Esophagus (tissue), 2 donors: ENCODE measurements around the gene CORO7. TPM values are rescaled to one million over a fixed set of nuclear protein-coding genes. Genes with fewer than 3 reads are reported as not detected.

Source experiments
- H3K27ac ChIP-seq, 2 donors: one replicate each; pipeline ENCODE4 v1.5.1; 2013; ENCODE audit warnings: low read depth in 2 of 2, mild to moderate bottlenecking in 2 of 2, inconsistent platforms in 1 of 2, low read length in 1 of 2, moderate library complexity in 1 of 2
- H3K27me3 ChIP-seq, 2 donors: one replicate each; pipeline ENCODE4 v1.6.1; 2013; ENCODE audit warnings: low read length in 2 of 2, control low read depth in 1 of 2, mild to moderate bottlenecking in 1 of 2; ENCODE audit not compliant: insufficient read depth in 2 of 2, control insufficient read depth in 1 of 2
- H3K36me3 ChIP-seq, 2 donors: one replicate each; pipeline ENCODE4 v1.6.1; 2013; ENCODE audit warnings: low read length in 1 of 2; ENCODE audit not compliant: control insufficient read depth in 2 of 2, insufficient read depth in 2 of 2
- H3K4me1 ChIP-seq, 2 donors: one replicate each; pipeline ENCODE4 v1.6.1; 2013; ENCODE audit warnings: low read length in 1 of 2; ENCODE audit not compliant: control insufficient read depth in 2 of 2, insufficient read depth in 2 of 2
- H3K4me3 ChIP-seq, 2 donors: one replicate each; pipeline ENCODE4 v1.5.1; 2013; ENCODE audit warnings: low read length in 2 of 2, mild to moderate bottlenecking in 2 of 2, low read depth in 1 of 2, moderate library complexity in 1 of 2
- H3K9me3 ChIP-seq, 2 donors: one replicate each; pipeline ENCODE4 v1.6.1; 2013; ENCODE audit warnings: mild to moderate bottlenecking in 2 of 2, low read depth in 1 of 2, low read length in 1 of 2, moderate library complexity in 1 of 2; ENCODE audit not compliant: control insufficient read depth in 2 of 2, insufficient read depth in 1 of 2
- WGBS, 2 donors: extraction: QIAGEN DNeasy Blood & Tissue Kit; methylation state at CpG; one replicate each; pipeline ENCODE4 v1.1.7; 2013; 5-methylcytosine and 5-hydroxymethylcytosine counted together
- polyA plus RNA-seq, 2 donors: library from polyadenylated mRNA; stranded (reverse); fragments of 200-250 nt; gene quantifications; one replicate each; pipeline ENCODE4 v1.2.3, GENCODE V29; 2013
- donor health status: healthy with polysubstance abuse.
- donor health status: Bipolar disorder and iron deficiency.

CORO7 gene
- polyA plus RNA-seq, 2 donors: 11.6 to 12.8 TPM

GRCh38 chr16:4386451-4386805 is 30.0 kb downstream of the CORO7 start:
- Histone ChIP-seq H3K36me3 (peaks cover 7 to 42% of the 10 kb centered on the region in 2 donors), H3K27ac (peak overlapping the region in 1 of 2 donors; percentile 39), H3K27me3 (no peaks in the 10 kb centered on the region), H3K4me1 (peaks cover 3 to 6% of the 10 kb centered on the region in 2 donors), H3K9me3 (no peaks in the 10 kb centered on the region), H3K4me3 (no peak overlapping the region)
- WGBS, 2 donors: 67 to 68% methylated on average over 8 of the region's 8 CpGs

- peaks cover 7 to 46% of the 10 kb centered on the region in 2 donors for H3K36me3 ChIP-seq
- WGBS, 2 donors: 78 to 81% methylated on average over 11 of the region's 11 CpGs
- H3K9me3 ChIP-seq: no peaks in the 10 kb centered on the region
- no peak overlapping the region for H3K27ac ChIP-seq
- no peaks in the 10 kb centered on the region for H3K27me3 ChIP-seq
- H3K4me3 ChIP-seq: no peak overlapping the region
- peaks cover 3 to 6% of the 10 kb centered on the region in 2 donors for H3K4me1 ChIP-seq
Measured at GRCh38 chr16:4385789-4386450, 30.5 kb downstream of the CORO7 start.

- no peaks in the 10 kb centered on the region for H3K9me3 ChIP-seq
- WGBS, 2 donors: 80 to 87% methylated on average over 19 to 20 of the region's 20 CpGs
- peaks cover 3 to 8% of the 10 kb centered on the region in 2 donors for H3K4me1 ChIP-seq
- no peaks in the 10 kb centered on the region for H3K27me3 ChIP-seq
- no peak overlapping the region for H3K27ac ChIP-seq
- peaks cover 7 to 47% of the 10 kb centered on the region in 2 donors for H3K36me3 ChIP-seq
- no peak overlapping the region for H3K4me3 ChIP-seq
Measured at GRCh38 chr16:4385066-4385788, 31.2 kb downstream of the CORO7 start.

- no peaks in the 10 kb centered on the region for H3K27me3 ChIP-seq
- peaks cover 3 to 11% of the 10 kb centered on the region in 2 donors for H3K4me1 ChIP-seq
- no peaks in the 10 kb centered on the region for H3K9me3 ChIP-seq
- 68 to 75% methylated on average over 17 to 20 of the region's 20 CpGs for WGBS, 2 donors
- H3K27ac ChIP-seq: peak overlapping the region in 1 of 2 donors; percentile 8
- H3K4me3 ChIP-seq: no peak overlapping the region
- H3K36me3 ChIP-seq: peaks cover 7 to 49% of the 10 kb centered on the region in 2 donors
Measured at GRCh38 chr16:4384509-4384942, 31.9 kb downstream of the CORO7 start.

GRCh38 chr16:4383591-4384444 is 32.6 kb downstream of the CORO7 start:
- Histone ChIP-seq H3K36me3 (peaks cover 7 to 53% of the 10 kb centered on the region in 2 donors), H3K4me3 (no peak overlapping the region), H3K9me3 (no peaks in the 10 kb centered on the region), H3K27ac (peak overlapping the region in 1 of 2 donors; percentile 8), H3K27me3 (no peaks in the 10 kb centered on the region), H3K4me1 (peaks cover 3 to 10% of the 10 kb centered on the region in 2 donors)
- 90 to 91% methylated on average over 12 of the region's 12 CpGs for WGBS, 2 donors

GRCh38 chr16:4382795-4383357 is 33.5 kb downstream of the CORO7 start:
- H3K9me3 ChIP-seq: no peaks in the 10 kb centered on the region
- no peak overlapping the region for H3K27ac ChIP-seq
- no peak overlapping the region for H3K4me3 ChIP-seq
- H3K4me1 ChIP-seq: peaks cover 3 to 14% of the 10 kb centered on the region in 2 donors
- peaks cover 7 to 53% of the 10 kb centered on the region in 2 donors for H3K36me3 ChIP-seq
- WGBS, 2 donors: 80 to 88% methylated on average over 21 of the region's 21 CpGs
- no peaks in the 10 kb centered on the region for H3K27me3 ChIP-seq

GRCh38 chr16:4381935-4382794 is 34.2 kb downstream of the CORO7 start:
- Histone ChIP-seq H3K27me3 (no peaks in the 10 kb centered on the region), H3K9me3 (no peaks in the 10 kb centered on the region), H3K4me1 (peaks cover 1 to 19% of the 10 kb centered on the region in 2 donors), H3K36me3 (peaks cover 7 to 50% of the 10 kb centered on the region in 2 donors), H3K4me3 (no peak overlapping the region), H3K27ac (no peak overlapping the region)
- WGBS, 2 donors: 93 to 94% methylated on average over 55 of the region's 55 CpGs

GRCh38 chr16:4381072-4381934 is 35.1 kb downstream of the CORO7 start:
- Histone ChIP-seq H3K36me3 (peaks cover 7 to 53% of the 10 kb centered on the region in 2 donors), H3K9me3 (no peaks in the 10 kb centered on the region), H3K27ac (no peak overlapping the region), H3K27me3 (no peaks in the 10 kb centered on the region), H3K4me3 (no peak overlapping the region), H3K4me1 (peaks cover 4 to 21% of the 10 kb centered on the region in 2 donors)
- 92 to 95% methylated on average over 56 to 59 of the region's 59 CpGs for WGBS, 2 donors
